Colon (tissue), 2 donors: ENCODE data around the gene LLGL2.

Source experiments
- FAIRE-seq: peaks from 2 replicates; lab custom pipeline; 2012; peaks lifted over from hg19 to GRCh38; lab: Jason Lieb, UNC
- donor health status: control.
- donor health status: control.

LLGL2 gene

GRCh38 chr17:75550139-75550465 lies 24.6 kb downstream of the LLGL2 start:
- no peak for FAIRE-seq

GRCh38 chr17:75551266-75551665 lies 25.8 kb downstream of the LLGL2 start:
- FAIRE-seq, result no peak

- no peak for FAIRE-seq
Observed at GRCh38 chr17:75552425-75553294, 27.2 kb downstream of the LLGL2 start.

- no peak for FAIRE-seq
Observed at GRCh38 chr17:75553295-75554110, 28.0 kb downstream of the LLGL2 start.

- no peak for FAIRE-seq
Observed at GRCh38 chr17:75555679-75556153, 30.2 kb downstream of the LLGL2 start.

GRCh38 chr17:75557075-75557851 lies 31.8 kb downstream of the LLGL2 start:
- FAIRE-seq, result no peak

GRCh38 chr17:75557852-75558665 lies 32.6 kb downstream of the LLGL2 start:
- FAIRE-seq, result no peak

GRCh38 chr17:75558666-75559530 lies 33.4 kb downstream of the LLGL2 start:
- no peak for FAIRE-seq

- no peak for FAIRE-seq
Observed at GRCh38 chr17:75559958-75560533, 34.5 kb downstream of the LLGL2 start.

- FAIRE-seq, result no peak
Observed at GRCh38 chr17:75561927-75562603, 36.6 kb downstream of the LLGL2 start.

- no peak for FAIRE-seq
Observed at GRCh38 chr17:75563063-75563758, 37.7 kb downstream of the LLGL2 start.

- no peak for FAIRE-seq
Observed at GRCh38 chr17:75564195-75564594, 38.7 kb downstream of the LLGL2 start.

GRCh38 chr17:75565066-75565465 lies 39.6 kb downstream of the LLGL2 start:
- no peak for FAIRE-seq

- no peak for FAIRE-seq
Observed at GRCh38 chr17:75565618-75566017, 40.1 kb downstream of the LLGL2 start.

GRCh38 chr17:75566416-75566815 lies 40.9 kb downstream of the LLGL2 start:
- no peak for FAIRE-seq

GRCh38 chr17:75566834-75567233 lies 41.3 kb downstream of the LLGL2 start:
- FAIRE-seq, result no peak

GRCh38 chr17:75568412-75569255 lies 43.1 kb downstream of the LLGL2 start:
- FAIRE-seq, result no peak
